Esophagus squamous epithelium (tissue), 4 donors: ENCODE measurements around the gene MYCBP2.

Source experiments
- POLR2A ChIP-seq, 4 donors: fragments of 450-650 bp; IDR thresholded peaks; one replicate each; pipeline ENCODE4 v1.6.1; 2017; ENCODE audit warnings: antibody characterized with exemption in 4 of 4, mild to moderate bottlenecking in 4 of 4, moderate library complexity in 3 of 4
- TF ChIP-seq, protein P1 (sequence below), 6 experiments: fragments of 450-650 bp in 4 of 6; fragments of 200-600 bp in 2 of 6; sonication (generic) in 2 of 6; IDR thresholded peaks; one replicate each; pipeline ENCODE4 v1.5.1; 2016 to 2019; ENCODE audit warnings: antibody characterized with exemption in 6 of 6, mild to moderate bottlenecking in 4 of 6, moderate library complexity in 4 of 6

DNA sequence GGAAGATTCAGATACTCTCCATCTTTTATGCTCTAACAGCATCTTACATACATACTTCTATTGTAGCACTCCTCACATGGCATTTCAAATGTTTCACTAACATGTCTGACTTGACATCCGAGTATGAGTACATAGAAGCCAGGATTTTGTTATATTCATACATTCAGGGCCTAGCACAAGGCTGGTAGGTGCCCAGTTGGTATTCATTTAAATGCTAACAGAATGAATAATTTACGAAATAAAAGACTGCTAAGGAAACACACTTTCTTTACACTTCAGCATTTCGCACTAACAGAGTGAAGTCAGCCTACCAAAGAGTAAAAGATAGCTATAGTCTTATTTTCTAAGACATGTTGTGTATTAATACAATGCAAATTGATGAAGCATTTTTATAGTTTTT is 232.1 kb downstream of the MYCBP2 start:
- TF ChIP-seq, protein P1, sequence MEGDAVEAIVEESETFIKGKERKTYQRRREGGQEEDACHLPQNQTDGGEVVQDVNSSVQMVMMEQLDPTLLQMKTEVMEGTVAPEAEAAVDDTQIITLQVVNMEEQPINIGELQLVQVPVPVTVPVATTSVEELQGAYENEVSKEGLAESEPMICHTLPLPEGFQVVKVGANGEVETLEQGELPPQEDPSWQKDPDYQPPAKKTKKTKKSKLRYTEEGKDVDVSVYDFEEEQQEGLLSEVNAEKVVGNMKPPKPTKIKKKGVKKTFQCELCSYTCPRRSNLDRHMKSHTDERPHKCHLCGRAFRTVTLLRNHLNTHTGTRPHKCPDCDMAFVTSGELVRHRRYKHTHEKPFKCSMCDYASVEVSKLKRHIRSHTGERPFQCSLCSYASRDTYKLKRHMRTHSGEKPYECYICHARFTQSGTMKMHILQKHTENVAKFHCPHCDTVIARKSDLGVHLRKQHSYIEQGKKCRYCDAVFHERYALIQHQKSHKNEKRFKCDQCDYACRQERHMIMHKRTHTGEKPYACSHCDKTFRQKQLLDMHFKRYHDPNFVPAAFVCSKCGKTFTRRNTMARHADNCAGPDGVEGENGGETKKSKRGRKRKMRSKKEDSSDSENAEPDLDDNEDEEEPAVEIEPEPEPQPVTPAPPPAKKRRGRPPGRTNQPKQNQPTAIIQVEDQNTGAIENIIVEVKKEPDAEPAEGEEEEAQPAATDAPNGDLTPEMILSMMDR (IDR thresholded peaks at IDR 0.05) = no peak
- TF ChIP-seq POLR2A (IDR thresholded peaks at IDR 0.05) = no peak
